H9 (cell line): Measurements from ENCODE around the gene HSD17B12. TPM values are rescaled to one million over a fixed set of nuclear protein-coding genes. Genes with fewer than 3 reads are reported as not detected.

Source experiments
- DNase-seq: peaks from one replicate; pipeline ENCODE4 v3.0.0-alpha.2; 2017
- H2AFZ ChIP-seq: one replicate; pipeline ENCODE4 v1.6.1; 2013; ENCODE audit warnings: mild to moderate bottlenecking, low read length, control low read depth, moderate library complexity
- H2AK5ac ChIP-seq: 2 replicates; pipeline ENCODE4 v1.6.1; 2013; ENCODE audit warnings: low read length, control low read depth, mixed read lengths; ENCODE audit not compliant: insufficient read length
- H2BK120ac ChIP-seq: one replicate; pipeline ENCODE4 v1.6.1; 2013; ENCODE audit warnings: low read depth, mild to moderate bottlenecking, low read length, control low read depth, inconsistent platforms; ENCODE audit not compliant: poor library complexity, severe bottlenecking
- H2BK12ac ChIP-seq: 2 replicates; pipeline ENCODE4 v1.6.1; 2013; ENCODE audit warnings: low read length, control low read depth, mixed read lengths, low read depth; ENCODE audit not compliant: insufficient read length
- H2BK15ac ChIP-seq: 2 replicates; pipeline ENCODE4 v1.6.1; 2013; ENCODE audit warnings: low read depth, low read length, control low read depth
- H2BK20ac ChIP-seq: one replicate; pipeline ENCODE4 v1.6.1; 2013; ENCODE audit warnings: low read depth, mild to moderate bottlenecking, low read length, control low read depth, inconsistent platforms; ENCODE audit not compliant: poor library complexity, severe bottlenecking
- H2BK5ac ChIP-seq: 2 replicates; pipeline ENCODE4 v1.6.1; 2013; ENCODE audit warnings: low read length, control low read depth, mixed read lengths; ENCODE audit not compliant: insufficient read length
- H3K14ac ChIP-seq: 2 replicates; pipeline ENCODE4 v1.6.1; 2013; ENCODE audit warnings: low read length, control low read depth; ENCODE audit not compliant: insufficient read depth
- H3K18ac ChIP-seq: 2 replicates; pipeline ENCODE4 v1.6.1; 2013; ENCODE audit warnings: low read depth, mild to moderate bottlenecking, mixed read lengths, low read length, control low read depth; ENCODE audit not compliant: insufficient read length
- H3K23ac ChIP-seq: 2 replicates; pipeline ENCODE4 v1.6.1; 2013; ENCODE audit warnings: low read length, control low read depth, mixed read lengths, low read depth; ENCODE audit not compliant: insufficient read length
- H3K23me2 ChIP-seq: 2 replicates; pipeline ENCODE4 v1.6.1; 2013; ENCODE audit warnings: low read depth, mild to moderate bottlenecking, mixed read lengths, low read length, control low read depth; ENCODE audit not compliant: insufficient read length, poor library complexity, severe bottlenecking
- H3K27ac ChIP-seq: 2 replicates; pipeline ENCODE4 v1.5.1; 2013; ENCODE audit warnings: low read length, control low read depth, mixed read lengths, low read depth; ENCODE audit not compliant: insufficient read length
- H3K27me3 ChIP-seq: 2 replicates; pipeline ENCODE4 v1.6.1; 2013; ENCODE audit warnings: low read length, control low read depth, inconsistent platforms; ENCODE audit not compliant: insufficient read depth
- H3K4ac ChIP-seq: 2 replicates; pipeline ENCODE4 v1.6.1; 2013; ENCODE audit warnings: low read depth, mild to moderate bottlenecking, control low read depth, inconsistent platforms, low read length, moderate library complexity
- H3K4me1 ChIP-seq: 2 replicates; pipeline ENCODE4 v1.6.1; 2013; ENCODE audit warnings: low read length, control low read depth, inconsistent platforms; ENCODE audit not compliant: insufficient read depth
- H3K4me2 ChIP-seq: 2 replicates; pipeline ENCODE4 v1.6.1; 2013; ENCODE audit warnings: low read length, control low read depth, mixed read lengths; ENCODE audit not compliant: insufficient read length, insufficient read depth
- H3K56ac ChIP-seq: 2 replicates; pipeline ENCODE4 v1.6.1; 2013; ENCODE audit warnings: low read depth, mild to moderate bottlenecking, mixed read lengths, low read length, control low read depth; ENCODE audit not compliant: insufficient read length
- H3K79me1 ChIP-seq: 2 replicates; pipeline ENCODE4 v1.6.1; 2013; ENCODE audit warnings: low read depth, mild to moderate bottlenecking, moderate library complexity, low read length, control low read depth, inconsistent platforms; ENCODE audit not compliant: insufficient read depth, poor library complexity, severe bottlenecking
- H3K79me2 ChIP-seq: 2 replicates; pipeline ENCODE4 v1.6.1; 2013; ENCODE audit warnings: low read length, control low read depth, inconsistent platforms; ENCODE audit not compliant: insufficient read depth
- H3K9ac ChIP-seq: 2 replicates; pipeline ENCODE4 v1.6.1; 2013; ENCODE audit warnings: low read length, control low read depth, mixed read lengths; ENCODE audit not compliant: insufficient read length; ENCODE audit errors: extremely low read depth
- H3K9me3 ChIP-seq: one replicate; pipeline ENCODE4 v1.6.1; 2013; ENCODE audit warnings: low read depth, low read length, inconsistent platforms; ENCODE audit not compliant: control insufficient read depth
- H3T11ph ChIP-seq: one replicate; pipeline ENCODE4 v1.6.1; 2013; ENCODE audit warnings: mild to moderate bottlenecking, low read length, control low read depth, inconsistent platforms
- H4K20me1 ChIP-seq: one replicate; pipeline ENCODE4 v1.6.1; 2013; ENCODE audit not compliant: control insufficient read depth, insufficient read length, insufficient read depth
- H4K5ac ChIP-seq: 2 replicates; pipeline ENCODE4 v1.6.1; 2013; ENCODE audit warnings: low read depth, mild to moderate bottlenecking, mixed read lengths, low read length, control low read depth; ENCODE audit not compliant: insufficient read length
- H4K8ac ChIP-seq: replicated peaks from 2 replicates; pipeline ENCODE4 v1.6.1; 2013; ENCODE audit warnings: low read length, control low read depth, mixed read lengths, low read depth; ENCODE audit not compliant: insufficient read length
- H4K91ac ChIP-seq: 2 replicates; pipeline ENCODE4 v1.6.1; 2013; ENCODE audit warnings: low read depth, mild to moderate bottlenecking, moderate library complexity, mixed read lengths, low read length, control low read depth; ENCODE audit not compliant: insufficient read length
- H3K27ac Mint-ChIP-seq, 3 experiments: 2 replicates in 2 of 3; 3 replicates in 1 of 3; pipeline ENCODE4 v1.8.0; 2020 to 2021; ENCODE audit warnings: mixed read lengths in 3 of 3, mild to moderate bottlenecking in 1 of 3, moderate library complexity in 1 of 3
- H3K27me3 Mint-ChIP-seq: 2 replicates; pipeline ENCODE4 v1.8.0; 2021; ENCODE audit warnings: low read depth, mild to moderate bottlenecking, moderate library complexity, mixed read lengths
- H3K36me3 Mint-ChIP-seq, 3 experiments: 2 replicates in 2 of 3; 3 replicates in 1 of 3; pipeline ENCODE4 v1.8.0; 2020 to 2021; ENCODE audit warnings: low read depth in 3 of 3, mixed read lengths in 3 of 3; ENCODE audit not compliant: insufficient read depth in 1 of 3
- H3K4me1 Mint-ChIP-seq, 2 experiments: 2 replicates each; pipeline ENCODE4 v1.8.0; 2020; ENCODE audit warnings: mixed read lengths in 2 of 2
- H3K4me3 Mint-ChIP-seq, 2 experiments: 2 replicates in 1 of 2; 3 replicates in 1 of 2; pipeline ENCODE4 v1.8.0; 2020 to 2021; ENCODE audit warnings: mild to moderate bottlenecking in 2 of 2, mixed read lengths in 2 of 2, moderate library complexity in 1 of 2
- H3K9me3 Mint-ChIP-seq, 2 experiments: 2 replicates in 1 of 2; 3 replicates in 1 of 2; pipeline ENCODE4 v1.8.0; 2020; ENCODE audit warnings: mild to moderate bottlenecking in 2 of 2, mixed read lengths in 2 of 2, moderate library complexity in 1 of 2
- WGBS: extraction: QIAGEN DNeasy Blood & Tissue Kit; methylation state at CpG from one replicate; pipeline ENCODE4 v1.1.7; 2013; ENCODE audit warnings: missing lambda C conversion rate, low lambda C conversion rate, mixed read lengths; ENCODE audit not compliant: insufficient read length; ENCODE audit errors: extremely low coverage; 5-methylcytosine and 5-hydroxymethylcytosine counted together
- total RNA-seq: library from RNA; stranded (reverse); gene quantifications from 2 replicates; pipeline ENCODE4 v1.2.1, GENCODE V29; 2021
- TF ChIP-seq, protein P1 (sequence below): fragments of 200-600 bp; sonication (generic); conservative IDR thresholded peaks from 3 replicates; pipeline ENCODE4 v1.8.0; 2021; ENCODE audit warnings: antibody characterized with exemption, mild to moderate bottlenecking

The HSD17B12 gene
- total RNA-seq, 1 experiment from 2014 or later, result 111 TPM

DNA sequence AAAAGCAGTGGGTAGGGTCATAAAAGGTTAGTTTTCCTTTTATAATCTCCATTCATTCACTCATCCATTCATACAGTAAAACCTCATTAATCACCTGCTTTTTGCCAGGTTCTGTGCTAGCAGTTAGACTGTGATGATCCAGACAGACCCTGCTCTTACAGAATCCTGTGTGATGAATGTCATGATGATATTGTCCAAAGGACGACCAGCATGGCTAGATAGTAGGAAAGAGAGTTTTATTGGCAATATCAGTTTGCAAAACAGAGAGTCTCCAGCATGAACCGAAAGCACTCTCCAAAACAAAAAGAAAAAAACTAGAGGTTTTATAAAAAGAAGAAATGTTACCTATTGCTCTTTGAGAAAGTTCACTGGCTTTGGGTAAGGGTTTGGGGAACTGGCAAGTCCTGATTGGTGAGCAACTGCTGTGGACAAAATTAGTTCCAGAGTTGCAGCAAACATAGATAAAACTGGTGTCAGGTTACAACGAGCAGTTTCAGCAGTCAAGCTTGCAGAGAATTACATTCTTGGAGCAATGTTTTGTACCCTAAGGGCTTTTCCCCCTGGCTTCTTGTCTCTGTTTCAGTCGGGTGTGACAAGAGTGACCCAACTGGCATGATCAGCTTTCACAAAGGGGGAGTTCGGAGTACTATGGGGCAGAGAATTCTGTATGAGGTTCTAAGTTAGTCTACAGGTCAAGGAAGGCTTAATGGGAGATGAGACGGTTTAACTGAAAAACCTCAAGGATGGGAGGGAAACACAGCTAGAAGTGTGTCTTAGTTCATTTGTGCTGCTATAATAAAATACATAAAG lies 58.3 kb downstream of the HSD17B12 start:
- Histone ChIP-seq H2AK5ac (no peak overlapping the region), H3T11ph (no peak overlapping the region), H2BK5ac (no peak overlapping the region), H3K18ac (no peak overlapping the region), H2BK120ac (no peak overlapping the region), H3K9ac (no peak overlapping the region), H2BK15ac (no peak overlapping the region), H2BK12ac (no peak overlapping the region), H4K91ac (no peak overlapping the region), H3K9me3 (no peaks in the 10 kb centered on the region), H3K4ac (no peak overlapping the region), H3K27ac (no peak overlapping the region), H4K5ac (no peak overlapping the region), H3K23ac (no peak overlapping the region), H3K56ac (no peak overlapping the region), H4K20me1 (no peaks in the 10 kb centered on the region), H3K79me1 (peaks cover 16% of the 10 kb centered on the region), H3K14ac (no peak overlapping the region), H3K27me3 (no peaks in the 10 kb centered on the region), H3K23me2 (no peaks in the 10 kb centered on the region), H2BK20ac (no peak overlapping the region), H3K79me2 (peaks cover 23% of the 10 kb centered on the region; the same call in 1 of the 2 replicates), H3K4me2 (peak overlapping the region; percentile 8), H3K4me1 (peaks cover 9% of the 10 kb centered on the region; the same call in 1 of the 2 replicates), H2AFZ (no peak overlapping the region), H4K8ac (no peak overlapping the region)
- H3K27me3 Mint-ChIP-seq, result no peaks in the 10 kb centered on the region
- TF ChIP-seq, protein P1, sequence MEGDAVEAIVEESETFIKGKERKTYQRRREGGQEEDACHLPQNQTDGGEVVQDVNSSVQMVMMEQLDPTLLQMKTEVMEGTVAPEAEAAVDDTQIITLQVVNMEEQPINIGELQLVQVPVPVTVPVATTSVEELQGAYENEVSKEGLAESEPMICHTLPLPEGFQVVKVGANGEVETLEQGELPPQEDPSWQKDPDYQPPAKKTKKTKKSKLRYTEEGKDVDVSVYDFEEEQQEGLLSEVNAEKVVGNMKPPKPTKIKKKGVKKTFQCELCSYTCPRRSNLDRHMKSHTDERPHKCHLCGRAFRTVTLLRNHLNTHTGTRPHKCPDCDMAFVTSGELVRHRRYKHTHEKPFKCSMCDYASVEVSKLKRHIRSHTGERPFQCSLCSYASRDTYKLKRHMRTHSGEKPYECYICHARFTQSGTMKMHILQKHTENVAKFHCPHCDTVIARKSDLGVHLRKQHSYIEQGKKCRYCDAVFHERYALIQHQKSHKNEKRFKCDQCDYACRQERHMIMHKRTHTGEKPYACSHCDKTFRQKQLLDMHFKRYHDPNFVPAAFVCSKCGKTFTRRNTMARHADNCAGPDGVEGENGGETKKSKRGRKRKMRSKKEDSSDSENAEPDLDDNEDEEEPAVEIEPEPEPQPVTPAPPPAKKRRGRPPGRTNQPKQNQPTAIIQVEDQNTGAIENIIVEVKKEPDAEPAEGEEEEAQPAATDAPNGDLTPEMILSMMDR, result no peak
- no peak for DNase-seq
- no peaks in the 10 kb centered on the region; a peak in 1 of 5 replicates for H3K9me3 Mint-ChIP-seq
- no CpG with 5 or more reads among the region's 6 CpGs for WGBS
- peaks cover 11 to 16% (median 12%) of the 10 kb centered on the region in 3 experiments; a peak in 6 of 7 replicates for H3K36me3 Mint-ChIP-seq
- no peak overlapping the region for H3K4me3 Mint-ChIP-seq
- H3K27ac Mint-ChIP-seq, result peak overlapping the region; percentile 8 to 76 (median 73); a peak in 4 of 7 replicates
- H3K4me1 Mint-ChIP-seq, result peaks cover 39 to 48% of the 10 kb centered on the region in 2 experiments
